HG03457 (cell line): ENCODE data around the gene RASSF4.

Experiments
- ATAC-seq: cut with Tn5 transposase; IDR thresholded peaks from one replicate; pipeline ENCODE4 v1.9.1; 2021; ENCODE audit warnings: moderate number of reproducible peaks; ENCODE audit not compliant: unreplicated experiment

The RASSF4 gene

DNA sequence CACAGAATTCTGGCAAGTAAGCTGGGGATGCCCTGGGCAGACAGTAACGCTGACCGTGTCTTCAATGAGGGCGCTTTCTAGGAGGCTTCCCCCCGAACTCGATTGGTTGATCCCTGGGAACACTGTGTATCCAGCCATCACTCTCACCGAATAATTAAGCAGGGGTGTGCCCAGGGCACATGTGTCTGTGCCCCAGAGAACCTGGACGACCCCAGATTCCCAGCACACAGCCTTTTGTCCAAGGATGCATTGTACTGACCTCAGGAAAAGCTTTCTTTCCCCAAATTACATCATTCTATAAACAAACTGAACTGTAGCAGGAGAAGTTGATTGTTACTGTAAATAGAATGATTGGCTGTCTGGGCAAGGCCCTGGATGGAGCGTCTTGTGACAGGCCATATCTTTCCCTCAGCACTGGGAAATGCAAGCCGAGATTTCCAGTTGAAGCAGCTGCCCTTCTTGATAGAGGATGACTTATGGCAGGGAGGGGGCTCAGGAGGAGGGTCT is 25.6 kb downstream of the RASSF4 start:
- ATAC-seq = no peak

DNA sequence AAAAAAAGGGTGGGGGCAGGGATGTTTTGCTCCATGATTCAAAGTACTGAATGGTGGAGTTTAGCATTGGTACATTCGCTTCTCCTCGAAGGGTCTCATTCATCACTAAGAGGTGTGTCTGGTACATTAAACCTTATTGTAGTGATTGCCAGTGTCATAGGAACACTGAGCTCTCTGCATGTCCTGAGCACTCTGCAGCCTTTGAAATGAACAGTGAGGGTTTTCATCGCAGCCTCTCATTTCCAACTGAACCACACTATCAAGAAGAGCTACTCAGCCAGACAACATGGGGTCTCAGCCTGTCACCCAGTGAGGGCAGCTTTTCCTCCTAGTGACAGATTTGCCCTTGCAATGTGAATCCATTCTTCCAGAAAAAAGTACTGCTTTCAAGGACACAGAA is 26.6 kb downstream of the RASSF4 start:
- no peak for ATAC-seq

DNA sequence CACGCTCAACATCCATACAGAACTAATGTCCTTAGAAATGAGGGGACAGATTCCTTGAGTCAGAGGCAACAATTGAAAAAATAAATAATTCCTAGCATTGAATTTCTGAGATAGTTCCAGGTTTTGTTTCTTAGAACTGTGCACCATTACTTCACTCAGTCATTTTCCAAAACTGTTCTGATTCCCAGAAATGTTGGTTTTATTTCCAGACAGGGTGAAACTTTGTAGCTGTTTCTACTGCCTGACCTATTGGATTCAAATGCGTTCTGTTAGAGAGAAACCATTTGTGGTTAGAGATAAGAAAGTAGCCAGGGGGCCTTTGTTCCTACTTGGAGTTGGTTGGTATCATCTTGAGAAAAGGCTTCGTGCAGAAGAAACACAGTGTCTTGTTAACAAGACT is 27.1 kb downstream of the RASSF4 start:
- ATAC-seq = no peak

DNA sequence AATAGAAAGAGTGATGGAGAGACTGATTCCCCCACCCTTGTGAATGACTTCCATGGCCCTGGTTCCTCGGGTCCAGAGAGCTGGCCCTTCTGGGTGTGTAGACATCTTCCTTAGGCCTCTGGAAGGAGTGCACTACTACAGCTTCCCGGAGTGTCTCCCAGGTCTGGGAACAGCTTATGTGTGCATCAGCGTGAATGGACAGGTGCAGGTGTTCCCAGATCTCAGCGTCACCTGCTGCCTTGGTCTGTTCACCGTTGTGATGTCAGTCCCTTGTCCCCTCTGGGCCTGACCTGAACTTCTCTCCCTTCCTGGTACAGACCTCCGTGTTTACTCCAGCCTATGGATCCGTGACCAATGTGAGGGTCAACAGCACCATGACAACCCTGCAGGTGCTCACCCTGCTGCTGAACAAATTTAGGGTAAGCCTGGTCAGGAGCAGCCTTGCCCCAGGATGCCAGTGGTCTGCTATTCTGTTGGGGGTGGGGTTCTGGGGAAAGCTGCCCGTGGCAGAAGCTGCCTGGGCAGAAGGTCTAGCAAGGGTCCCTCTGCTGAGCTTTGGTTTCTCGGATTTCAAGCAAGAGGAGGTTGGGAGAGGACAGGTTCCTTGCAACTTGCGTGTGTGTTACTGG is 29.5 kb downstream of the RASSF4 start:
- ATAC-seq = no peak

DNA sequence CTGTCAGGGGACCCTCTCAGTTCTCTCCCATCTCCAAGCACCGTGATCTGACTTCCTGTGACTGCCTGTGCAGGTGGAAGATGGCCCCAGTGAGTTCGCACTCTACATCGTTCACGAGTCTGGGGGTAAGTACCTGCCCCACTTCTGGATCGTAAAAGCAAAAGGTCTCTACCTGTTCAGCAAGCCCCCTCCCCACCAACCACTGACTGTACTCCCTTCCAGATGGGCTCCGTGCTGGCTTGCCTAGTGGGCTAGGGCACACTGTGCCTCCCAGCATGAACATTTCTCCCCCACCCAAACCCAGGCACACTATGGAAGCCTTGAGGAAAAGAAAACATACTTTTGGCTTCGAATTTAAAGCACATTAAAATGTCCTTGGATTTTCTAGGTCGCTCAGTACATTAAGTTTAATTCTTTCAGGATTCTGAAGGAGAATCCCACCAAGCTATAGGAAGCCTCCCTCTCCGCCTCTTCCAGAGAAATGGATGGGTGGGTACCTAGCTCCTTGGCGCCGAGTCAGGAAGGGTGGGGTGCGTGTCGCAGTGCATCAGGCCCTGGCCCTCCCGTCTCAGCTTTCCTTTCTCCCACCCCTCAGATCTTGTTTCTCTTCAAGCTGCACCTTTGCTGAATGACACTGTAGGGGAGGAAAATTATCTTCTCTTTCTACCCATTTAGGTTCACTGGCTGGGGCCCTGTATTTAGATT is 30.1 kb downstream of the RASSF4 start:
- ATAC-seq = no peak

DNA sequence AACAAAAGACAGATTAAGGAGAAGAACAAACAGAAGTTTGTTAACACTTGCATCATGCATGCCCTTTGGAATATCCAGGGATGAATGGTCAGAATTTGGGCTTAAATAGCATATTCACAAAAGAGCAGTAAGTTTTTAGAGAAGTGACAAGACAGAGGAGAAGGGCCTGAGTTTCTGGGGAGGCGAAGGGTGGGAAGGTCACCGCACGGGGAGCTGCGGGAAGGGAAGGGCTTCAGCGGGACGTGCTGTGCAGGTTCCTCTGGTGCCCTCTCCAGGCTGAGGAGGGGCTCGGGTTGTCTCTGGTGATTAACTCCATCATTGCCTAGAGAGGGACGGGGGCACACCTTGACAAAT is 30.7 kb downstream of the RASSF4 start:
- ATAC-seq = no peak

DNA sequence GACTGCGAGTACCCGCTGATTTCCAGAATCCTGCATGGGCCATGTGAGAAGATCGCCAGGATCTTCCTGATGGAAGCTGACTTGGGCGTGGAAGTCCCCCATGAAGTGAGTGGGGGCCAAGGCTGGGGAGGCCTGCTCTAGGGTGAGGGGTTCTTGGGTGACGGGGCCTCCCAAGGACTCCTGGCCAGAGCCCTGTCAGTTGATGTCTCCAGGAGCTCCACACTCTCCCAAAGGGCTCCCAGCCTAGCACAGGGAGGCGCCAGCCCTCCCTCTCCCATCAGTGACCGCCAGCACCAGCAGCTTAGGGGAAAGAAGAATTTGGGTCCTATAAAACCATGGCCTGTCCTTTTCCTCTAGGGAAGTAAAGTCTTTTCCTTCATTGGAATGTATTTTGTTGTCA is 31.4 kb downstream of the RASSF4 start:
- no peak for ATAC-seq

DNA sequence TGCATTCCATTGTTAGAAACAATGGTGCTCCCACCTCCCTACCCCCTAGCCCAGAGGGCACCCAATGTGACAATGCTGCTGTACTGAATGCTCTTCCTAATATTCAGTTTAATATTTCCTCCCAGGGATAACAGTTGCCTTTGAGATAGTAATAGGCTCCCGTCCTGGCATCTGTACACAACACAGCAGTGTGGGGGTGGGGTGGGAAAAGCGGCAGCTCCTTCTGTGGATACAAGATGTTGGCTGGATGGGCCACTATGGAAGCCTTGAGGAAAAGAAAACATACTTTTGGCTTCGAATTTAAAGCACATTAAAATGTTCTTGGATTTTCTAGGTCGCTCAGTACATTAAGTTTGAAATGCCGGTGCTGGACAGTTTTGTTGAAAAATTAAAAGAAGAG is 32.0 kb downstream of the RASSF4 start:
- no peak for ATAC-seq

DNA sequence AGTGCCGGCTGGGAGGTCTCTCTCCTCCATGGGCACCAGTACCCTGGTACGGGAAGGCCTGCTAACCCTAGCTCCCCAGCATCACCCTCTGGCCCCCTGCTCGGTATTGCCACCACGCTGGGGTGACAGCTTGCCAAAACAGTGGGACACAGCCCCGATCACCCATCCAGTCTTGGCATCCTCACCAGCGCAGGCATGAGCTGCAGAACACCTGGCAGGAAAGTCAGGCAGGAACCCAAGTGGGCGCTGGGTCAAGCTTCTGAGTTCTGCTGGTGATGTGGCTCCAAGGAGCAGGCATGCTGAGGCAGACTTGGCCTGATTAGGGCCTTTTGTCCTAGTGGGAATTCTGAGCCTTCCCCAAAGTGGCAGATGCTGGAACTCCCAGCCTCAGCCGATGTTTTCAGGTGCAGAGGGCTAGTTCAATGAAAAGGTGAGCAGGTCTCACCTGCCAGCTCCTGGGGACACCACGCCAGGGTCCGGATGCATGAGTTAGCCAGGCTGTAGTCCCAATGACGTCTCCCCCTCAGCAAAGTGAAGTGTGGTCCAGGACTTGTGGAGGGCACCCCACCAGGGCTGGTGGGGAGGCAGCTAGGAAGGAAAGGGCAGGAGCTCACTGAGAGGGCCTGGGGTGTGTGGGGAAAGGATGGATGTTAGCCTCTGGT is 32.6 kb downstream of the RASSF4 start:
- no peak for ATAC-seq

DNA sequence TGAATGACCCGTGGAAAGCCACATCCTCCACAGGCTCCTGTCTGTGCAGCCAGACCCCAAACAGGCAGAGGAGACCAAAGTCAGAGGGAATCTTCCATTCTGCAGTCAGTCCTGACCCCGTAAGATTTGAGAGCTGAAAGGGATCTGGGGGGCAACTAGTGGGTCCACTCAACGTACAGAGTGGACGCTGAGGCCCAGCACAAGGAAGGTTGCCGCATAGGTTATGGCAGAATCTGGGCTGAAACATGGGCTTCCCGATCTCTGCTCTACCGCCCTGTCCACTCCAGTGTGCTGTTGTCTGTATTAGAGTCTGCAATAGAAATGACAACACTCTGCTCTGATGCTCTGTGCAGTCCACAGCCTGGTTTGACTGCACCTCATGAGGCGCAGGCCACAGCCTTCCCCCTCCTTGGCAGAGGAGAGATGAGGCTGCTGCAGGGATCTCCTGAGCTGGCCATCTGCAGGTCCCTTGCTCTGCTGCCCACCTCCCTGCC is 33.2 kb downstream of the RASSF4 start:
- no peak for ATAC-seq

DNA sequence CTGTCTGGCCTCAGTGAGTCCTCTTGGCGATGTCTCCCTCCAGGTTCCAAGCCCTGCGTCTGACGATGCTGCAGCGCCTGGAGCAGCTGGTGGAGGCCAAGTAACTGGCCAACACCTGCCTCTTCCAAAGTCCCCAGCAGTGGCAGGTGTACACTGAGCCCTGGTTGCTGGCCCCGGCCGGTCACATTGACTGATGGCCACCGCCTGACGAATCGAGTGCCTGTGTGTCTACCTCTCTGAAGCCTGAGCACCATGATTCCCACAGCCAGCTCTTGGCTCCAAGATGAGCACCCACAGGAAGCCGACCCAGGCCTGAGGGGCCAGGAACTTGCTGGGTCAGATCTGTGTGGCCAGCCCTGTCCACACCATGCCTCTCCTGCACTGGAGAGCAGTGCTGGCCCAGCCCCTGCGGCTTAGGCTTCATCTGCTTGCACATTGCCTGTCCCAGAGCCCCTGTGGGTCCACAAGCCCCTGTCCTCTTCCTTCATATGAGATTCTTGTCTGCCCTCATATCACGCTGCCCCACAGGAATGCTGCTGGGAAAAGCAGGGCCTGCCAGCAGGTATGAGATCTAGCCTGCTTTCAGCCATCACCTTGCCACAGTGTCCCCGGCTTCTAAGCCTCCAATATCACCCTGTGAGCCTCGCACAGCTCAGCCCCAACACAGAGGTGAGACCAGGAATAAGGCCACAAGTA is 33.8 kb downstream of the RASSF4 start:
- ATAC-seq = no peak

DNA sequence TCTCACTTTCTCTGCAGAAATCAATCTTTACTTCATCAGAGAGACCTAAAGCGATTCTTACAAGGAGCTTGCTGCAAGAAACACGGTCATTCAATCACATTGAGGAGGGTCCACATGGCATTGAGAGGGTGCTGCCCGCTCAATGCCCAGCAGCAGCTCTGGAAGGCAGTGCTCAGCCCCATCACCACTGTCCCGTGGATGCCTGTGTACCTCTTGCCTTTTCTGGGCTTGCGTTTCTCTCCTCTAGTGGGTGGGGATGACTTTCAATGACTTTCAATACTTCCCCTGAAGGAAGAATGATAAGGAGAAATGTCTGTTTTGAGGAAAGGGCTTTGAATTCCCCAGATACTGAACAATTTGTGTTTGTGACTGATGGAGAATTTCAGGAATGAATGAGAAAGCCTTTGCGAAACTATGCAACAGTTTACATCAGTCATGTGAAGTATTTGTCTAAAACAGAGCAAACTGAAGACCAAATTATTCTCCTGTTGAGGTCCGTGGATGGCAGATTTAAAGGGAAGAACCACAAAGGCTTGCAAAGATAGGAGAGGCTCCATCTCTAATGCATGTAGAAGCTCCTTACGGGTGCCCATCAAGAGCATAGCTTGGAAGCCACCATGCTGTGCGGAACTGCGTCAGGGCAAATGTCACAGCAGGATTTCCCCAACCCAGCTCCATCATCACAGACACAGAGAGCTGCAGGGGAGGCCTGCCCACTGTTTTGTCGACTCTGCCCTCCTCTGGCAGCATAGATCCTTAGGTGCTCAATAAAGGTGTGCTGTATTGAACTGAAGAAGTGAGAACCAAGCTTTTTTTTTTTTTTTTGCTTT is 34.5 kb downstream of the RASSF4 start:
- no peak for ATAC-seq

DNA sequence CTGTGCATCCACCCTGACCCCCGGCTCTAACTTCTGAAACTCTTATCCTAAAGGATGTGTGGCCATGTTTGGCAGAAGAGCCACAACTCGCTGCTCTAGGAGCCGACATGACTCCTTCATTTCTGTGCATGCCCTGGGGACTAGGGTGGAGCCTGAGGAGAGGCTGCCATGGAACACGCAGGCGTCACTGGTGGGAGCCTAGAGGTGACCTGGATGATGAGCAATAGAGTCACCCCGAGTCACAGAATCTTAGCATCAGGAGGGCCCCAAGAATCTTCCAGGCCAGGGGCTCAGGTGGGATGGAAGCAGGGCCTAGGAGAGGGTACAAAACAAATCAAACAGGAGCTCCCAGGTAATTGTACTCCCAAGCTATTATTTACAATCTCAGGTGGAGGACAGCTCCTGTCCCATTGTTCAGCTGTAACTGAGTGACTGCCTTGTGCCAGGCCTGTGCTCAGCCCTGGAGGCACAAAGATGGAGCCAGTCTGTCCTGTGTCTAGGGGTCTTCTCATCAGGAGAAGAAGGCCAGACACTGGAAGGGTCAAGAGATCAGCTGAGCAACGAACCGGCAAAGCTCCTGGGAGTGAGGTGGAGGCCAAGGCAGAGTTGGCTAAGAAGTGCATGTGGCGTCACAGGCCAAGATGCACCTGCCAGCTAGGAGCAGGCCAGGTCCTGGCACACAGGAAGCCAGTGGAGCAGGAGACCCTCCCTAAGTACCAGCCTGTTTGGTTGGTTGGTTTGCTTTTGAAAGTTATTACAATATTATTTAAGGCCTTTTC is 35.3 kb downstream of the RASSF4 start:
- ATAC-seq = no peak

DNA sequence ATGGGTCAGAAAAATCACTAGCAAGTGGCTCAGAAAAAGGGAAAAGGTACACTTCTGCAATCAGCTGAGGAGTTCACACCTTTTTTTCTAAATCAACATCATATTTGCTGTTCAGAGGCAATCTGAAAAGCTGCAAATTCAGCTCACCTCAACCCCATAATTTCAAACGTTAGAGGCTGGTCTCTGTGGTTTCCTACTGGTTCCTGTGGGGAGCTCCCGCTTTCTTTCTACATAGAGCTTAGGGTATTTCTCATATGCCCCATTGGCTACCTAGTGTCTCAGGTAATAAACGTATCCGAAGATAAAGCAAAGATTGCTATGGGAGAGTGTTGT is 35.9 kb downstream of the RASSF4 start:
- no peak for ATAC-seq

DNA sequence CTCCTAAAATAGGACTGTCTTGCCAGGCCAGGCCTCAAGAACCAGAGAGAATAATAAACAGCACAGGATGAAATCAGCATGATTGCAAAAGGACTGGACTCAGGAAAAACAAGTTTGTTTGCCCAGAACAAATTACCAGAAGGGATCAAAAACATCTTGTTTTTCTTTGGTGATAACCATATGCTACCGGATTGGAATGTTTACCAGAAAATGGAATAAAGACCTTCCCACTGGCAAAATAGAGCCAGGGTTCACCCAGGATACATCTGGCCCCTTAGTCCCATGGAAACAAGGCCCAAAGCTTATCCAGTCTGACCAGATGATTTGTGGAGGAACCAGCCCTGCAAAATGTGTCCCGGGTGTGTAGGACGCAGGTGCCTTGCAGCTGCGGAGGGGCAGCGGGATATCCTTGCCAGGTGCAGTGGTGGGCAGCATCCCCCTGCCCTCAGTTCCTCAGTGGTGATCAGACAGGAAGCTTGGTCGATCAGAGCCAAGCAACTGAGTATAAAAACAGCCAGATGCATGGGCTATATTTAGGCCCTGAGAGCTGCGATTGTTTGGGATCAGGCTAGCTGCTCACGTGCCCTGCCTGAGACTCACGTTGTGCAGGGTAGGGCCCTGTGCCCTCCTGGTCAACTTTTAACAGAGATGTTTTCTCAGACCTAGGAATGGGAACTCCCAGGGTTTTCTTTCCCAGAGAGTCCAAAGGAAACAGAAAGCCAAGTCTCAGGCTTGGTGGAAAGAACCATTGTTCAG is 36.5 kb downstream of the RASSF4 start:
- no peak for ATAC-seq

DNA sequence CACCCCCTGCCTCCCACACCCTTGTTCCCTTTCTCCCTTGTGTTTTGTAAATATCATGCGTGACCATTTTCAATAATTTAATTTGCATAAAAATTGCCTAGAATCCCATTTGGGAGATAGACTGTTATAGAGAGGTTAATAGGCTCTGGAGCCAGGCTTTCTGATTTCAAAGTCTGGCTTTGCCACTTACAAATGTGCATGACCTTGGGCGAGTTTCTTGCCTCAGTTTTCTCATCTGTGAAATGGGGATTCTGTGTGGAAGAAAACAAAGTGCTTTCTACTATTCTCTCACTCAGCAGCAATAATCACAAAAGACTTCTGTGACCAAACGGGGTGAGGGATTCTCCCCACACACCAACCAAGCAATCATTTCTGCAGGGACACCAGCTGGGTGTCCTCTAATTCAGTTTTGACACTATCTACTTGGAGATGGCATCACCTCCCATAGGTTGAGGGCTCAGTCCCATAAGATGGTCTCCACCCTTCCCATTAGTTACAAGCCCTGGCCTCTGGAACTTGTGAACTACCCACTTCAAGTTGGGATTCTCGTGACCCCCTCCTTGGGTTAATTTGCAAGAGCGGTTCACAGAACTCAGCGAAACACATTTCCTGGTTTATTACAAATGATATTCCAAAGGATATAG is 37.6 kb downstream of the RASSF4 start:
- no peak for ATAC-seq

DNA sequence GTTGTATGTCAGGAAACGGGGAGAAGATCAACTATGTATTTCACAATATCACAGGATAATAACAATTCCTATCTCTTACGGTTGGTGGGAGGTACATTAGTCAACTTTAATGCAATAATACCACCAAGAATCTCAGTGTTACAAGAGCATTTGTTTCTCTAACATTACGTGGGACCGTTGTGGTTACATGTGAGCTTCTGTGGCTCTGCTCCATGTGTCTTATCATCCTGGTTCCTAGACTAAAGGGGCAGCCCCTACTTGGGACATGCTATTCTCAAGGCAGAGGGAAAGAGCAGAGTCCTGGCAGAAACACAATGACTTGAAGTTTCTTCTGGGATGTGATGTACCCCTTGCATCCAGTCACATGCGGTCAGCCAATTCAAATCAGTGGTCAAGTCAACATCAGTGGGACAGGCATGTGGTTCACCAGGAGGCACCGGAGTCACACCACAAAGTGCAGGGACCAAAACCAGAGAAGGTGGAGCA is 38.6 kb downstream of the RASSF4 start:
- ATAC-seq = no peak

DNA sequence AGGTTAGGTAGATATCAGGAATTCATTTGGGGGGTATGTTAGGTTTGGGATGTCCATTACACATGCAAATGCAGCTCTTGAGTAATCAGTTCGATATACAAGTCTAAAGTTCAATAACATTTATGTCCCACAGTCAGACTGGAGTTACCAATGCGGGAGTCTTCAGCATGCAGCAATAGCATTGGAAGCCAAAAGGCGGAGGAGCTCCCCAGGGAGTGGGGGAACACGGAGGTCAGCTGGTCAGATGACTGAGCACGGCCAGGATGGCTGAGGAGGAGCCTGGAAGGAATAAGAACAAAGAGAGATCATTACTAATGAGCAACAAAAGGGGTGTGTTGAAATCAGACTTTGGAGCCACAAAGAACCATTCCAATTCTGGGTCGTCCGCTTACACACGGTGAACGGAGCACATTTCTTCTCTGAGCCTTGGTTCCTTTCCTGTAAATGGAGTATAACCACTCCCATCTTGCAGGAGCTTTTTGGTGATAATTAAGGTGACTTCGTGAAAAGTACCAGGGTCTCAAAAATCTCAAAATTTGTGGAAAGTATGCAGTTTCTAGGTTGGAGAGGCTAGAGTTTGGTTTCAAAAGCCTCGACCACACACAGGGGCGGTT is 40.6 kb downstream of the RASSF4 start:
- ATAC-seq = no peak
